Heart left ventricle (tissue), 13 donors: Measurements from ENCODE around the gene CISD2.

ENCODE experiments used
- CTCF ChIP-seq, 12 donors: fragments of 200-600 bp; sonication (generic) in 4 of 12; IDR thresholded peaks; one replicate each; pipeline versions ENCODE4 v1.5.0 to v1.8.0; 2018 to 2022; ENCODE audit warnings: antibody characterized with exemption in 12 of 12, mild to moderate bottlenecking in 5 of 12
- POLR2A ChIP-seq, 2 donors: fragments of 450-650 bp; IDR thresholded peaks; one replicate each; pipeline ENCODE4 v1.6.1; 2017; ENCODE audit warnings: antibody characterized with exemption in 2 of 2, mild to moderate bottlenecking in 2 of 2, moderate library complexity in 2 of 2
- donor health status: ischemic (EF 13 %, LVEDD 7.1; RV severe dilation, severe dysfunction).
- donor health status: DM: no; HTN: yes; CAD: no.
- donor health status: DM: no; HTN: no; CAD: no.
- donor health status: ischemic (EF 25% LVEDD 6.9; RV normal size, moderate dysfunction).
- donor health status: ischemic (EF 25% LVEDD 5.7; RV mildly dilated, moderate dysfunction).
- donor health status: ischemic (EF 35%, LVEDD 5.7; RV mildly dilated, moderate dysfunction).
- donor health status: nonischemic (EF 11% LVEDD 7.7; RV severe dilation, severe dysfunction).
- donor health status: DM: yes; HTN: yes; CAD: no.
- donor health status: PGD.
- donor health status: ischemic (EF 29% LVEDD 5.4; RV normal size, mild dysfunction).
- donor health status: nonischemic (EF 23%, LVEDD 6.1; RV moderate dilation, normal function).

- no peak for TF ChIP-seq CTCF (IDR thresholded peaks at IDR 0.05)
- no peak for TF ChIP-seq POLR2A (IDR thresholded peaks at IDR 0.05)
Measured at GRCh38 chr4:102828497-102828808, 40.3 kb upstream of the CISD2 start.
